SK-N-SH (cell line): Measurements from ENCODE around the gene SMIM41. TPM values are rescaled to one million over a fixed set of nuclear protein-coding genes. Genes with fewer than 3 reads are reported as not detected.

Source experiments
- CTCF ChIA-PET: fragments of 300-600, 350-600 bp; formaldehyde crosslinking; extraction: SDS; loops from one replicate; lab custom pipeline; 2021; lab: Yijun Ruan, JAX
- POLR2A ChIA-PET: fragments of 350-600 bp; sonication (Branson Sonifier 250); formaldehyde crosslinking; extraction: SDS; loops from one replicate; lab custom pipeline; 2020; ENCODE audit warnings: antibody characterized with exemption, inconsistent platforms; lab: Yijun Ruan, JAX
- DNase-seq: peaks from one replicate; pipeline ENCODE4 v3.0.0; 2012
- H2AFZ ChIP-seq: fragments of 200-600 bp; sonication (generic); 2 replicates; pipeline ENCODE4 v1.8.1; 2016; ENCODE audit warnings: antibody characterized with exemption, mild to moderate bottlenecking, low read depth
- H3F3A ChIP-seq: fragments of 200-600 bp; sonication (generic); replicated peaks from 2 replicates; pipeline ENCODE3; 2016; ENCODE audit warnings: antibody characterized with exemption, mild to moderate bottlenecking; ENCODE audit not compliant: insufficient read depth
- H3K27ac ChIP-seq, 2 experiments: fragments of 200-500 bp in 1 of 2; fragments of 200-600 bp in 1 of 2; sonication (Bioruptor generic) in 1 of 2; sonication (generic), shearing (Covaris generic) in 1 of 2; 2 replicates each; pipeline versions ENCODE4 v1.5.1 to v1.6.1; 2014 to 2016; ENCODE audit warnings: low read depth in 2 of 2, inconsistent platforms in 1 of 2, low read length in 1 of 2, mild to moderate bottlenecking in 1 of 2, mixed read lengths in 1 of 2
- H3K27me3 ChIP-seq: fragments of 200-600 bp; sonication (generic), shearing (Covaris generic); 2 replicates; pipeline ENCODE4 v1.6.1; 2016; ENCODE audit warnings: mixed run types; ENCODE audit not compliant: insufficient read depth
- H3K36me3 ChIP-seq, 2 experiments: fragments of 200-500 bp in 1 of 2; fragments of 200-600 bp in 1 of 2; sonication (Bioruptor generic) in 1 of 2; sonication (generic) in 1 of 2; replicated peaks in 1 of 2; 2 replicates each; pipeline versions ENCODE3 to v1.5.1; 2014 to 2016; ENCODE audit warnings: low read length in 1 of 2, mild to moderate bottlenecking in 1 of 2; ENCODE audit not compliant: insufficient read depth in 2 of 2, control insufficient read depth in 1 of 2
- H3K4me1 ChIP-seq, 2 experiments: fragments of 200-500 bp in 1 of 2; fragments of 200-600 bp in 1 of 2; sonication (Bioruptor generic) in 1 of 2; sonication (generic), shearing (Covaris generic) in 1 of 2; 2 replicates each; pipeline versions ENCODE4 v1.5.1 to v1.6.1; 2014 to 2016; ENCODE audit warnings: low read depth in 1 of 2, low read length in 1 of 2, mixed run types in 1 of 2; ENCODE audit not compliant: insufficient read depth in 2 of 2, control insufficient read depth in 1 of 2
- H3K4me2 ChIP-seq: fragments of 200-600 bp; sonication (generic), shearing (Covaris generic); 2 replicates; pipeline ENCODE4 v1.6.1; 2017; ENCODE audit warnings: mixed run types
- H3K4me3 ChIP-seq, 2 experiments: fragments of 200-500 bp in 1 of 2; fragments of 200-600 bp in 1 of 2; sonication (Bioruptor generic) in 1 of 2; sonication (generic), shearing (Covaris generic) in 1 of 2; 2 replicates each; pipeline versions ENCODE4 v1.5.1 to v1.8.1; 2014 to 2016; ENCODE audit warnings: low read depth in 2 of 2, inconsistent platforms in 1 of 2, low read length in 1 of 2, mild to moderate bottlenecking in 1 of 2, mixed read lengths in 1 of 2, moderate library complexity in 1 of 2
- H3K79me2 ChIP-seq: fragments of 200-600 bp; sonication (generic); 2 replicates; pipeline ENCODE4 v1.8.1; 2017; ENCODE audit warnings: mild to moderate bottlenecking; ENCODE audit not compliant: insufficient read depth
- H3K9ac ChIP-seq: fragments of 200-600 bp; sonication (generic); 2 replicates; pipeline ENCODE4 v1.6.1; 2017; ENCODE audit warnings: mixed run types
- H3K9me2 ChIP-seq: fragments of 200-600 bp; sonication (generic); 2 replicates; pipeline ENCODE4 v1.6.1; 2017; ENCODE audit warnings: mixed run types
- H3K9me3 ChIP-seq: fragments of 200-600 bp; sonication (generic); 2 replicates; pipeline ENCODE4 v1.6.1; 2017; ENCODE audit warnings: mixed run types, mild to moderate bottlenecking, moderate library complexity
- H4K20me1 ChIP-seq: fragments of 200-600 bp; sonication (generic); 2 replicates; pipeline ENCODE4 v1.6.1; 2017; ENCODE audit warnings: mild to moderate bottlenecking, mixed run types; ENCODE audit not compliant: insufficient read depth
- EP300 ChIP-seq, 2 experiments: IDR thresholded peaks; 2 replicates each; pipeline versions ENCODE4 v1.4.0 to v1.6.1; 2012; ENCODE audit warnings: borderline replicate concordance in 1 of 2, low read depth in 1 of 2, low read length in 1 of 2
- EZH2phosphoT487 ChIP-seq: fragments of 200-600 bp; sonication (generic); IDR thresholded peaks from 2 replicates; pipeline ENCODE4 v1.6.1; 2017; ENCODE audit warnings: low read depth, mixed run types, mild to moderate bottlenecking, antibody characterized with exemption, moderate library complexity, borderline replicate concordance
- FOSL2 ChIP-seq: IDR thresholded peaks from 2 replicates; pipeline ENCODE4 v1.4.0; 2012; ENCODE audit warnings: low read depth, mild to moderate bottlenecking, moderate library complexity, borderline replicate concordance
- FOXM1 ChIP-seq: IDR thresholded peaks from 2 replicates; pipeline ENCODE4 v1.4.0; 2012; ENCODE audit warnings: low read depth, mild to moderate bottlenecking
- MXI1 ChIP-seq: IDR thresholded peaks from 2 replicates; pipeline ENCODE4 v1.6.1; 2012; ENCODE audit warnings: mild to moderate bottlenecking, low read depth, low read length, improper control_type of control experiment
- NRF1 ChIP-seq: IDR thresholded peaks from 2 replicates; pipeline ENCODE4 v1.6.1; 2012; ENCODE audit warnings: low read depth, mild to moderate bottlenecking, low read length
- POLR2AphosphoS5 ChIP-seq: IDR thresholded peaks from 2 replicates; pipeline ENCODE4 v1.6.1; 2012; ENCODE audit warnings: low read depth, low read length
- RCOR1 ChIP-seq: fragments of 150-350 bp; IDR thresholded peaks from 2 replicates; pipeline ENCODE4 v1.6.1; 2017; ENCODE audit warnings: antibody characterized with exemption, low read length
- RFX5 ChIP-seq: IDR thresholded peaks from 2 replicates; pipeline ENCODE4 v1.6.1; 2012; ENCODE audit warnings: mild to moderate bottlenecking, improper control_type of control experiment, low read length
- SIN3A ChIP-seq: IDR thresholded peaks from 2 replicates; pipeline ENCODE4 v1.6.1; 2012; ENCODE audit warnings: low read depth, mild to moderate bottlenecking, low read length, moderate library complexity, borderline replicate concordance
- TEAD4 ChIP-seq: IDR thresholded peaks from 2 replicates; pipeline ENCODE4 v1.4.0; 2012; ENCODE audit warnings: mild to moderate bottlenecking, borderline replicate concordance; ENCODE audit not compliant: insufficient read depth
- WGBS: methylation state at CpG from one replicate; pipeline ENCODE4 v1.1.6; 2017; ENCODE audit warnings: low lambda C conversion rate; 5-methylcytosine and 5-hydroxymethylcytosine counted together
- polyA plus RNA-seq, 3 experiments: library from polyadenylated mRNA; depleted of rRNA; stranded (reverse); fragments of >200 nt; gene quantifications; 2 replicates each; pipeline ENCODE4 v1.2.3, GENCODE V29; 2012
- TF ChIP-seq, protein P1 (sequence below): IDR thresholded peaks from 2 replicates; pipeline ENCODE4 v1.4.0; 2012; ENCODE audit warnings: low read depth, borderline replicate concordance
- TF ChIP-seq, protein P2 (sequence below): fragments of 150-350 bp; IDR thresholded peaks from 2 replicates; pipeline ENCODE4 v1.6.1; 2017; ENCODE audit warnings: antibody characterized with exemption, low read length, low read depth, borderline replicate concordance

Gene SMIM41
- polyA plus RNA-seq, 1 of the 3 experiments (the other 2 are of a cell fraction), result not detected

DNA sequence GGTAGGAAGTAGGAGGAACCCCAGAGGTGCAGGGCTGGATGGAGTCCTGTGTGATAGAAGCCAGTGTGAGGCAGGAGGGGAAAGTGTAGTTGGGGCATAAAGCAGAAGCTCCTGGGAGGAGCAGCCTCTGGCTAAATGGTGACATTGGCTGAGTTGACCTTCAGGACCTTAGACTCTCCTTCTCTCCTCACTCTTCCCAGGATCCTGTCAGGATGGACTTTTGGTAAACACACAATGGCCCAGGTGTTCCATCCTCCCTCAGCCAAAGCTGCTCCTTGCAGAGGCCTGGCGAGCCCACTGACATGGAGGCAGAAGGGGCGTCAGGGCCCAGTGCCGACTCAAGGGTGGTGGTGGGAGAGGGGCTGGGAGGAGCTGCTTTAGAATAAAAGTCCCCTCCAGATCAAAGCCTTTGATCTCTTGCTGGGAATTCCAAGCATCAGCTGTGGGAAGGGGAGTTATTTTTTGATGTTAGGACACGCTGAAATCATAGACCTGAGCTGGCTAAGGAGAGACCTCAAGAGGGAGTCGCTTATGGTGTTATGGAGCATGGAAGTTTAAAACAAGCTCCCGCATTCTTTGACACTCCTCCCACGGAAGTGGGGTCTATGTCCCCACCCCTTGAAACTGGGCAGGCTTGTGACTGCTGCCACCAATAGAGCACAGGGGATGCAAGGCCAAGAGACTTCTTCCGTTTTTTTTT, 44.1 kb downstream of the SMIM41 start:
- Histone ChIP-seq H3K4me1 (peaks cover 0 to 26% of the 10 kb centered on the region in 2 experiments; a peak in 1 of 4 replicates), H3K4me3 (no peak overlapping the region), H3K4me2 (no peak overlapping the region), H4K20me1 (no peaks in the 10 kb centered on the region), H3K79me2 (no peaks in the 10 kb centered on the region), H3K27ac (no peak overlapping the region), H3K9me3 (no peaks in the 10 kb centered on the region), H3K36me3 (no peaks in the 10 kb centered on the region), H2AFZ (no peak overlapping the region), H3F3A (peaks cover 4% of the 10 kb centered on the region), H3K27me3 (no peaks in the 10 kb centered on the region; the same call in 1 of the 2 replicates), H3K9me2 (no peaks in the 10 kb centered on the region), H3K9ac (no peak overlapping the region)
- ChIA-PET CTCF (interaction anchor here (0.5 to 13.5 kb wide), 11 partner anchors 9 to 762 kb away, joined by 3 to 247 read pairs (median 4); no protein-coding TSS in a partner anchor), POLR2A (no interaction called here)
- peak; percentile 3 for DNase-seq
- no peak for TF ChIP-seq RFX5
- no peak for TF ChIP-seq EP300 (IDR thresholded peaks at IDR 0.05; ENCODE audit: borderline replicate concordance in 1 of 2, low read depth in 1 of 2, low read length in 1 of 2)
- 66% methylated on average over 8 of the region's 8 CpGs for WGBS

DNA sequence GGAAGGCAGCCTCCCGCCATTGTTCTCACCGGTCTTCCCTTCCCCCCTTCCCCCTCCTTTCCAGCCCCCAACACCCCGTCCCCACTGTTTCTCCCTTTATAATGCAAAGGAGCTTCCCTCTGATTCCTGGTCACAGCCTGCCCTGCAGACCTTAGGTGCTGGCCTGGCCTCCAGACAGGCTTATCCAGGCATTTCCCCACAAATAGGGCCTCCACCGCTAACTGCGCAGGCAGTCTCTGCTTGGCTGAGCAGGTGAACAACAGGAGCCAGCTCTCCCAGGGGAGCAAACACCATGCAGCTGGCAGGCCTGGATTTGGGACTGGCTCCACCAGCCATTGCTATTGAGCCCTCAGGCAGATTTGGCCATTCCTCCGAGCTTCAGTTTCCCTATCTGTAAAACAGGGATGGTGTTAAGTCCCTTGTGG, 46.0 kb downstream of the SMIM41 start:
- no peaks in the 10 kb centered on the region; the same call in 1 of the 2 replicates for H3K27me3 ChIP-seq
- H3K4me1 ChIP-seq, result peaks cover 0 to 26% of the 10 kb centered on the region in 2 experiments; a peak in 1 of 4 replicates
- no peak for TF ChIP-seq EZH2phosphoT487
- TF ChIP-seq, protein P1, sequence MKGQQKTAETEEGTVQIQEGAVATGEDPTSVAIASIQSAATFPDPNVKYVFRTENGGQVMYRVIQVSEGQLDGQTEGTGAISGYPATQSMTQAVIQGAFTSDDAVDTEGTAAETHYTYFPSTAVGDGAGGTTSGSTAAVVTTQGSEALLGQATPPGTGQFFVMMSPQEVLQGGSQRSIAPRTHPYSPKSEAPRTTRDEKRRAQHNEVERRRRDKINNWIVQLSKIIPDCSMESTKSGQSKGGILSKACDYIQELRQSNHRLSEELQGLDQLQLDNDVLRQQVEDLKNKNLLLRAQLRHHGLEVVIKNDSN, result no peak
- TF ChIP-seq TEAD4, result no peak
- TF ChIP-seq FOXM1, result no peak
- no peak for TF ChIP-seq NRF1
- no peak for TF ChIP-seq MXI1
- H3K9ac ChIP-seq, result no peak overlapping the region
- H3K79me2 ChIP-seq, result no peaks in the 10 kb centered on the region
- ChIA-PET CTCF (interaction anchor here (0.9 to 13.5 kb wide), 3 partner anchors 13 to 101 kb away, joined by 3 to 247 read pairs (median 35); no protein-coding TSS in a partner anchor), POLR2A (no interaction called here)
- no peaks in the 10 kb centered on the region for H3K36me3 ChIP-seq
- peaks cover 4% of the 10 kb centered on the region for H3F3A ChIP-seq
- H3K27ac ChIP-seq, result peak overlapping the region in 1 of 2 experiments; percentile 14; a peak in 1 of 4 replicates
- H4K20me1 ChIP-seq, result no peaks in the 10 kb centered on the region
- H3K9me2 ChIP-seq, result no peaks in the 10 kb centered on the region
- no peak overlapping the region for H3K4me3 ChIP-seq
- peak; percentile 21 for DNase-seq
- WGBS, result 65% methylated on average over 5 of the region's 6 CpGs
- no peaks in the 10 kb centered on the region for H3K9me3 ChIP-seq
- no peak overlapping the region for H2AFZ ChIP-seq
- H3K4me2 ChIP-seq, result no peak overlapping the region

DNA sequence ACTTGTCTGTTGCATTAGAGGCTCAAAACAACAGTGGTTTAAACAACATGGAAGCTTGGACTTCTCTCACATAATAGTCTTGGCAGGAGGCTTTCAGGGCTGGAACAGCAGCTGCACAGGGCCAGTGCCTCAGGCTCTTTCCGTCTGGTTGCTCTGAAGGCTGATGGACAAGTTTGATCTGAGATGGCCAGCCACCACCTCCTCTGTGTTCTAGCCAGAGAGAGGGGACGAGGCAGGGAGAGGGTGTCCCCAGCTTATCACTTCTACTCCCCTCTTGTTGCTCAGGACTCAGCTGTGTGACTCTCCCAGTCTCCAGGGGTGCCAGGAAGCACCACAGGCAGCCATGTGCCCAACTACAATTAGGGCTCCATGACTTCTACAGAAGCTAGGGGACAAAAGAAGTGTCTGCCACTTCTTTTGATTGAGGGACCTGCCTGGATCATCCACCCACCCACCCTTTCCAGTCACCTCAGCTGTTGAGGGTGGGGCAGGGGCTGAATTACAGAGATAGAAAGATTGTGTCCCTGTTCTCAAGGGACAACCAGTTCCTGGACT, 46.6 kb downstream of the SMIM41 start:
- Histone ChIP-seq H3F3A (peaks cover 4% of the 10 kb centered on the region), H3K27me3 (no peaks in the 10 kb centered on the region; the same call in 1 of the 2 replicates), H3K27ac (peak overlapping the region in 1 of 2 experiments; percentile 14; a peak in 1 of 4 replicates), H3K9me3 (no peaks in the 10 kb centered on the region), H3K4me3 (no peak overlapping the region), H3K9me2 (no peaks in the 10 kb centered on the region), H4K20me1 (no peaks in the 10 kb centered on the region), H3K79me2 (no peaks in the 10 kb centered on the region), H3K4me2 (no peak overlapping the region), H3K36me3 (no peaks in the 10 kb centered on the region), H3K4me1 (peaks cover 0 to 26% of the 10 kb centered on the region in 2 experiments; a peak in 1 of 4 replicates), H3K9ac (no peak overlapping the region), H2AFZ (no peak overlapping the region)
- TF ChIP-seq RCOR1 (no peak), POLR2AphosphoS5 (no peak), FOSL2 (no peak), SIN3A (no peak)
- TF ChIP-seq, protein P2, sequence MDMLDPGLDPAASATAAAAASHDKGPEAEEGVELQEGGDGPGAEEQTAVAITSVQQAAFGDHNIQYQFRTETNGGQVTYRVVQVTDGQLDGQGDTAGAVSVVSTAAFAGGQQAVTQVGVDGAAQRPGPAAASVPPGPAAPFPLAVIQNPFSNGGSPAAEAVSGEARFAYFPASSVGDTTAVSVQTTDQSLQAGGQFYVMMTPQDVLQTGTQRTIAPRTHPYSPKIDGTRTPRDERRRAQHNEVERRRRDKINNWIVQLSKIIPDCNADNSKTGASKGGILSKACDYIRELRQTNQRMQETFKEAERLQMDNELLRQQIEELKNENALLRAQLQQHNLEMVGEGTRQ, result no peak
- POLR2A ChIA-PET, result no interaction called here
- peak; percentile 28 for DNase-seq
- CTCF ChIA-PET, result interaction anchor here (0.6 to 13.5 kb wide), 3 partner anchors 23 to 102 kb away, joined by 3 to 247 read pairs (median 3); no protein-coding TSS in a partner anchor
- WGBS, result 13% methylated on average over 1 of the region's 2 CpGs
